ENCODE measurements around the gene RAB22A.

- TF ChIP-seq, protein P1, sequence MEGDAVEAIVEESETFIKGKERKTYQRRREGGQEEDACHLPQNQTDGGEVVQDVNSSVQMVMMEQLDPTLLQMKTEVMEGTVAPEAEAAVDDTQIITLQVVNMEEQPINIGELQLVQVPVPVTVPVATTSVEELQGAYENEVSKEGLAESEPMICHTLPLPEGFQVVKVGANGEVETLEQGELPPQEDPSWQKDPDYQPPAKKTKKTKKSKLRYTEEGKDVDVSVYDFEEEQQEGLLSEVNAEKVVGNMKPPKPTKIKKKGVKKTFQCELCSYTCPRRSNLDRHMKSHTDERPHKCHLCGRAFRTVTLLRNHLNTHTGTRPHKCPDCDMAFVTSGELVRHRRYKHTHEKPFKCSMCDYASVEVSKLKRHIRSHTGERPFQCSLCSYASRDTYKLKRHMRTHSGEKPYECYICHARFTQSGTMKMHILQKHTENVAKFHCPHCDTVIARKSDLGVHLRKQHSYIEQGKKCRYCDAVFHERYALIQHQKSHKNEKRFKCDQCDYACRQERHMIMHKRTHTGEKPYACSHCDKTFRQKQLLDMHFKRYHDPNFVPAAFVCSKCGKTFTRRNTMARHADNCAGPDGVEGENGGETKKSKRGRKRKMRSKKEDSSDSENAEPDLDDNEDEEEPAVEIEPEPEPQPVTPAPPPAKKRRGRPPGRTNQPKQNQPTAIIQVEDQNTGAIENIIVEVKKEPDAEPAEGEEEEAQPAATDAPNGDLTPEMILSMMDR (IDR thresholded peaks at IDR 0.05): no peak
- TF ChIP-seq POLR2A (IDR thresholded peaks at IDR 0.05): no peak
These were observed 81.1 kb downstream of the RAB22A start for GRCh38 chr20:58390659-58391035.

Measured in adrenal gland (tissue), 5 donors.